ENCODE results near the gene SMOC1. TPM values are rescaled to one million over a fixed set of nuclear protein-coding genes. Genes with fewer than 3 reads are reported as not detected.

SMOC1 gene
- total and polyA plus RNA-seq, 8 donors, result 1.2 to 3.3 (median 2.1) TPM; not detected in 2

GRCh38 chr14:69858801-69859200, 20.4 kb upstream of the SMOC1 start:
- Histone ChIP-seq H3K9me3 (no peaks in the 10 kb centered on the region), H3K27ac (no peak overlapping the region), H3K27me3 (peaks cover 0 to 26% (median 0%) of the 10 kb centered on the region in 3 donors), H3K4me3 (no peak overlapping the region), H3K4me1 (no peaks in the 10 kb centered on the region), H3K36me3 (no peaks in the 10 kb centered on the region)
- WGBS, 5 donors, result 61 to 81% (median 71%) methylated on average over 8 of the region's 8 CpGs
- intact Hi-C loops (cut with DNase I; ENCODE audit: low total_unique reads), result no loop called here
- TF ChIP-seq EP300 (IDR thresholded peaks at IDR 0.05) (no peak), CTCF (IDR thresholded peaks at IDR 0.05) (no peak), POLR2A (IDR thresholded peaks at IDR 0.05) (no peak), POLR2AphosphoS5 (IDR thresholded peaks at IDR 0.05) (no peak)
- DNase-seq, result no peak

GRCh38 chr14:69859591-69859990, 19.6 kb upstream of the SMOC1 start:
- DNase-seq, result no peak

GRCh38 chr14:69860221-69860620, 19.0 kb upstream of the SMOC1 start:
- no peaks in the 10 kb centered on the region for H3K4me1 ChIP-seq
- H3K4me3 ChIP-seq, result no peak overlapping the region
- H3K27me3 ChIP-seq, result peaks cover 0 to 17% (median 0%) of the 10 kb centered on the region in 3 donors
- intact Hi-C loops (cut with DNase I; ENCODE audit: low total_unique reads), result no loop called here
- DNase-seq, result no peak
- TF ChIP-seq CTCF (IDR thresholded peaks at IDR 0.05), result no peak
- no peak for TF ChIP-seq POLR2AphosphoS5 (IDR thresholded peaks at IDR 0.05)
- no peak for TF ChIP-seq EP300 (IDR thresholded peaks at IDR 0.05)
- TF ChIP-seq POLR2A (IDR thresholded peaks at IDR 0.05), result no peak
- H3K9me3 ChIP-seq, result peaks cover 0 to 9% (median 8%) of the 10 kb centered on the region in 4 donors
- WGBS, 5 donors, result 49 to 59% (median 55%) methylated on average over 12 of the region's 12 CpGs
- H3K36me3 ChIP-seq, result no peaks in the 10 kb centered on the region
- no peak overlapping the region for H3K27ac ChIP-seq

More at GRCh38 chr14:69859591-69859990, 19.6 kb upstream of the SMOC1 start:
- peaks cover 0 to 23% (median 0%) of the 10 kb centered on the region in 3 donors for H3K27me3 ChIP-seq
- no peak overlapping the region for H3K27ac ChIP-seq
- intact Hi-C loops (cut with DNase I; ENCODE audit: low total_unique reads), result no loop called here
- no peaks in the 10 kb centered on the region for H3K36me3 ChIP-seq
- H3K4me1 ChIP-seq, result no peaks in the 10 kb centered on the region
- peaks cover 0 to 6% (median 5%) of the 10 kb centered on the region in 4 donors for H3K9me3 ChIP-seq
- 76 to 87% (median 86%) methylated on average over 14 of the region's 14 CpGs for WGBS, 5 donors
- no peak overlapping the region for H3K4me3 ChIP-seq
- TF ChIP-seq CTCF (IDR thresholded peaks at IDR 0.05), result no peak
- no peak for TF ChIP-seq POLR2A (IDR thresholded peaks at IDR 0.05)
- no peak for TF ChIP-seq EP300 (IDR thresholded peaks at IDR 0.05)
- no peak for TF ChIP-seq POLR2AphosphoS5 (IDR thresholded peaks at IDR 0.05)

GRCh38 chr14:69861025-69861569, 18.1 kb upstream of the SMOC1 start:
- WGBS, 5 donors, result 85 to 97% (median 86%) methylated on average over 3 of the region's 3 CpGs
- no peaks in the 10 kb centered on the region for H3K36me3 ChIP-seq
- no peak for DNase-seq
- intact Hi-C loops (cut with DNase I; ENCODE audit: low total_unique reads), result no loop called here
- H3K4me1 ChIP-seq, result no peaks in the 10 kb centered on the region
- TF ChIP-seq EP300 (IDR thresholded peaks at IDR 0.05) (no peak), POLR2A (IDR thresholded peaks at IDR 0.05) (no peak), CTCF (IDR thresholded peaks at IDR 0.05) (no peak), POLR2AphosphoS5 (IDR thresholded peaks at IDR 0.05) (no peak)
- peaks cover 0 to 16% (median 0%) of the 10 kb centered on the region in 3 donors for H3K27me3 ChIP-seq
- H3K4me3 ChIP-seq, result no peak overlapping the region
- H3K9me3 ChIP-seq, result peaks cover 0 to 9% (median 8%) of the 10 kb centered on the region in 4 donors
- H3K27ac ChIP-seq, result no peak overlapping the region

All from stomach (tissue), 9 donors.